ENCODE measurements around the gene PRDX1. TPM values are rescaled to one million over a fixed set of nuclear protein-coding genes. Genes with fewer than 3 reads are reported as not detected.

PRDX1 gene
- total and polyA plus RNA-seq, 2 of the 13 experiments (the other 11 are each of a cell fraction or from before 2014, with no cell fraction given) = 761 to 1,898 TPM

DNA sequence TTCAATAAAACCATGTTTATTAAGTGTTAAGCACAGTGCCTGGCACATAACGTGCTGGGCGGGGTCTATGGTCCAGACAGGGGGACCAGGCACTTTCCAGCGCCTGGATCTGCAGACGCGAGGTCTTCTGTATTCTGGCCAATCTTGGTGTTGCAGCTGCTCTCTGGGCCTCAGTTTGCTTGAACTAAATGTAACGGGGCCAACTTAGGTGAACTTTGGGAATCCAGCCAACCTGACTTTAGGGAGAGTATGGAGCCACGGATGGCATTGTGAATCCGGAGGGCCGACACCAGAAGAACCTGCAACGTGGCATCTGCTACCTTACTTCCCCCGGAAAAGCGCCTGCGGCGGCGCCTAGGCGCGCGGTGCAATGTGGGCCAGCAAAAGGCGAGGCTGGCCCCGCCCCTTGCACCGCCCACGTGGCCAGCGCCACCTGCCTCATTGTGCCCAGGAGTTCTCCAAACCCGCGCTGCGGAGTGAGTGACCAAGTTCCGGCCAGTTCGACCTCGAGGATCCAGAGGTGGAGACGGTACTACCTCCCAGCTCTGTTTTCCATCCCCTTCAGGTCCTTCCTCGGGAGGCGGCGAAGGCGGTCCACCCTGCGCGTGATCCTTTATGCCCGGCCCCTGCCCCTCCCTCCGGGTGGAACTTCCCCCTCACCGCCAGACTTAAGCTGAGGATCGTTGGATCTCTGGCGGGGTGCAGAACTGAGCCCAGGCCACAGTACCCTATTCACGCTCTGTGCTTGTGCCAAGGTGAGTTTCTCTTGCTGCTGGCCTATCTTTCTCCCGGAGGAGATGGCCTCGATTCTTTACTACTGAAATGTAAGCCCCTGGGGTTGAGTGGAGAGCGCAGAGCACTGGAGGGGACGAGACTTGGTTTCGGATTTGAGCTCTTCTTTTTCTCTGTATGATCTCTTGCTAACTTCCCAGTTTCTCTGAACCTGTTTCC is 29.0 kb upstream of the PRDX1 start, which contains the start of gene AKR1A1 (continued):
- TF ChIP-seq, protein P1, sequence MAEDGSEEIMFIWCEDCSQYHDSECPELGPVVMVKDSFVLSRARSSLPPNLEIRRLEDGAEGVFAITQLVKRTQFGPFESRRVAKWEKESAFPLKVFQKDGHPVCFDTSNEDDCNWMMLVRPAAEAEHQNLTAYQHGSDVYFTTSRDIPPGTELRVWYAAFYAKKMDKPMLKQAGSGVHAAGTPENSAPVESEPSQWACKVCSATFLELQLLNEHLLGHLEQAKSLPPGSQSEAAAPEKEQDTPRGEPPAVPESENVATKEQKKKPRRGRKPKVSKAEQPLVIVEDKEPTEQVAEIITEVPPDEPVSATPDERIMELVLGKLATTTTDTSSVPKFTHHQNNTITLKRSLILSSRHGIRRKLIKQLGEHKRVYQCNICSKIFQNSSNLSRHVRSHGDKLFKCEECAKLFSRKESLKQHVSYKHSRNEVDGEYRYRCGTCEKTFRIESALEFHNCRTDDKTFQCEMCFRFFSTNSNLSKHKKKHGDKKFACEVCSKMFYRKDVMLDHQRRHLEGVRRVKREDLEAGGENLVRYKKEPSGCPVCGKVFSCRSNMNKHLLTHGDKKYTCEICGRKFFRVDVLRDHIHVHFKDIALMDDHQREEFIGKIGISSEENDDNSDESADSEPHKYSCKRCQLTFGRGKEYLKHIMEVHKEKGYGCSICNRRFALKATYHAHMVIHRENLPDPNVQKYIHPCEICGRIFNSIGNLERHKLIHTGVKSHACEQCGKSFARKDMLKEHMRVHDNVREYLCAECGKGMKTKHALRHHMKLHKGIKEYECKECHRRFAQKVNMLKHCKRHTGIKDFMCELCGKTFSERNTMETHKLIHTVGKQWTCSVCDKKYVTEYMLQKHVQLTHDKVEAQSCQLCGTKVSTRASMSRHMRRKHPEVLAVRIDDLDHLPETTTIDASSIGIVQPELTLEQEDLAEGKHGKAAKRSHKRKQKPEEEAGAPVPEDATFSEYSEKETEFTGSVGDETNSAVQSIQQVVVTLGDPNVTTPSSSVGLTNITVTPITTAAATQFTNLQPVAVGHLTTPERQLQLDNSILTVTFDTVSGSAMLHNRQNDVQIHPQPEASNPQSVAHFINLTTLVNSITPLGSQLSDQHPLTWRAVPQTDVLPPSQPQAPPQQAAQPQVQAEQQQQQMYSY (CRISPR knock-in tag; IDR thresholded peaks at IDR 0.05) = peak; percentile 74
- TF ChIP-seq, protein P2, sequence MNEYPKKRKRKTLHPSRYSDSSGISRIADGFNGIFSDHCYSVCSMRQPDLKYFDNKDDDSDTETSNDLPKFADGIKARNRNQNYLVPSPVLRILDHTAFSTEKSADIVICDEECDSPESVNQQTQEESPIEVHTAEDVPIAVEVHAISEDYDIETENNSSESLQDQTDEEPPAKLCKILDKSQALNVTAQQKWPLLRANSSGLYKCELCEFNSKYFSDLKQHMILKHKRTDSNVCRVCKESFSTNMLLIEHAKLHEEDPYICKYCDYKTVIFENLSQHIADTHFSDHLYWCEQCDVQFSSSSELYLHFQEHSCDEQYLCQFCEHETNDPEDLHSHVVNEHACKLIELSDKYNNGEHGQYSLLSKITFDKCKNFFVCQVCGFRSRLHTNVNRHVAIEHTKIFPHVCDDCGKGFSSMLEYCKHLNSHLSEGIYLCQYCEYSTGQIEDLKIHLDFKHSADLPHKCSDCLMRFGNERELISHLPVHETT (CRISPR knock-in tag; conservative IDR thresholded peaks at IDR 0.05) = 0 out of 2 replicates have a peak, but pooled peaks have one; percentile 28
- TF ChIP-seq ZBTB1 (CRISPR knock-in tag; IDR thresholded peaks at IDR 0.05; ENCODE audit: borderline replicate concordance) (no peak), MXI1 (IDR thresholded peaks at IDR 0.05; ENCODE audit: borderline replicate concordance, low read depth, low read length) (peak; percentile 99; the same call in 2 of the 3 replicates), MYNN (CRISPR knock-in tag; IDR thresholded peaks at IDR 0.05; ENCODE audit: low read depth) (no peak), HOXA7 (CRISPR knock-in tag; IDR thresholded peaks at IDR 0.05) (no peak), KDM4B (CRISPR knock-in tag; IDR thresholded peaks at IDR 0.05) (peak; percentile 12; the same call in 1 of the 2 replicates), ARNTL (CRISPR knock-in tag; IDR thresholded peaks at IDR 0.05) (peak; percentile 91), ZNF232 (CRISPR knock-in tag; IDR thresholded peaks at IDR 0.05; ENCODE audit: borderline replicate concordance) (peak; percentile 87; the same call in 1 of the 2 replicates), MTF1 (CRISPR knock-in tag; IDR thresholded peaks at IDR 0.05) (no peak), GLI4 (CRISPR knock-in tag; IDR thresholded peaks at IDR 0.05; ENCODE audit: borderline replicate concordance) (no peak; the same call in 1 of the 2 replicates), ZNF619 (CRISPR knock-in tag; IDR thresholded peaks at IDR 0.05) (no peak), CCAR2 (optimal IDR thresholded peaks at IDR 0.05; ENCODE audit: low read depth, low read length) (no peak), HDAC2 (CRISPR knock-in tag; IDR thresholded peaks at IDR 0.05) (no peak; the same call in none of the 2 replicates), GZF1 (CRISPR knock-in tag; IDR thresholded peaks at IDR 0.05) (peak; percentile 74; the same call in 1 of the 2 replicates), ZNF777 (CRISPR knock-in tag; IDR thresholded peaks at IDR 0.05) (no peak)
- TF ChIP-seq, protein P3, sequence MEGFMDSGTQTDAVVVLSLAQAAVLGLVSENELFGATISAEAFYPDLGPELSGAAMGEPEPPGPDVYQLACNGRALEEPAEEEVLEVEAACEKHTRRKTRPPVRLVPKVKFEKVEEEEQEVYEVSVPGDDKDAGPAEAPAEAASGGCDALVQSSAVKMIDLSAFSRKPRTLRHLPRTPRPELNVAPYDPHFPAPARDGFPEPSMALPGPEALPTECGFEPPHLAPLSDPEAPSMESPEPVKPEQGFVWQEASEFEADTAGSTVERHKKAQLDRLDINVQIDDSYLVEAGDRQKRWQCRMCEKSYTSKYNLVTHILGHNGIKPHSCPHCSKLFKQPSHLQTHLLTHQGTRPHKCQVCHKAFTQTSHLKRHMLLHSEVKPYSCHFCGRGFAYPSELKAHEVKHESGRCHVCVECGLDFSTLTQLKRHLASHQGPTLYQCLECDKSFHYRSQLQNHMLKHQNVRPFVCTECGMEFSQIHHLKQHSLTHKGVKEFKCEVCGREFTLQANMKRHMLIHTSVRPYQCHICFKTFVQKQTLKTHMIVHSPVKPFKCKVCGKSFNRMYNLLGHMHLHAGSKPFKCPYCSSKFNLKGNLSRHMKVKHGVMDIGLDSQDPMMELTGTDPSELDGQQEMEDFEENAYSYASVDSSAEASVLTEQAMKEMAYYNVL (CRISPR knock-in tag; IDR thresholded peaks at IDR 0.05; ENCODE audit: borderline replicate concordance) = no peak
- TF ChIP-seq, protein P4, sequence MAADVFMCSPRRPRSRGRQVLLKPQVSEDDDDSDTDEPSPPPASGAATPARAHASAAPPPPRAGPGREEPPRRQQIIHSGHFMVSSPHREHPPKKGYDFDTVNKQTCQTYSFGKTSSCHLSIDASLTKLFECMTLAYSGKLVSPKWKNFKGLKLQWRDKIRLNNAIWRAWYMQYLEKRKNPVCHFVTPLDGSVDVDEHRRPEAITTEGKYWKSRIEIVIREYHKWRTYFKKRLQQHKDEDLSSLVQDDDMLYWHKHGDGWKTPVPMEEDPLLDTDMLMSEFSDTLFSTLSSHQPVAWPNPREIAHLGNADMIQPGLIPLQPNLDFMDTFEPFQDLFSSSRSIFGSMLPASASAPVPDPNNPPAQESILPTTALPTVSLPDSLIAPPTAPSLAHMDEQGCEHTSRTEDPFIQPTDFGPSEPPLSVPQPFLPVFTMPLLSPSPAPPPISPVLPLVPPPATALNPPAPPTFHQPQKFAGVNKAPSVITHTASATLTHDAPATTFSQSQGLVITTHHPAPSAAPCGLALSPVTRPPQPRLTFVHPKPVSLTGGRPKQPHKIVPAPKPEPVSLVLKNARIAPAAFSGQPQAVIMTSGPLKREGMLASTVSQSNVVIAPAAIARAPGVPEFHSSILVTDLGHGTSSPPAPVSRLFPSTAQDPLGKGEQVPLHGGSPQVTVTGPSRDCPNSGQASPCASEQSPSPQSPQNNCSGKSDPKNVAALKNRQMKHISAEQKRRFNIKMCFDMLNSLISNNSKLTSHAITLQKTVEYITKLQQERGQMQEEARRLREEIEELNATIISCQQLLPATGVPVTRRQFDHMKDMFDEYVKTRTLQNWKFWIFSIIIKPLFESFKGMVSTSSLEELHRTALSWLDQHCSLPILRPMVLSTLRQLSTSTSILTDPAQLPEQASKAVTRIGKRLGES (CRISPR knock-in tag; IDR thresholded peaks at IDR 0.05; ENCODE audit: borderline replicate concordance) = no peak

Measured in HepG2 (cell line).